A673 (cell line): ENCODE results near the gene SGMS1. TPM values are rescaled to one million over a fixed set of nuclear protein-coding genes. Genes with fewer than 3 reads are reported as not detected.

Source experiments
- BruUV-seq: library from RNA; stranded (reverse); fragments of 400-500 nt; replicated peaks from 2 replicates; lab custom pipeline; 2021; lab: Mats Ljungman, UMichigan
- CTCF ChIA-PET: fragments of 300-600 bp; sonication (Branson Sonifier 250); formaldehyde crosslinking; loops from one replicate; lab custom pipeline; 2022; ENCODE audit warnings: antibody characterized with exemption; lab: Charles Lee
- POLR2A ChIA-PET: fragments of 300-600 bp; sonication (Branson Sonifier 250); formaldehyde crosslinking; loops from one replicate; lab custom pipeline; 2022; ENCODE audit warnings: antibody characterized with exemption; ENCODE audit not compliant: low non-redundant PET; lab: Charles Lee
- DNase-seq: peaks from one replicate; pipeline ENCODE4 v3.0.0-alpha.2; 2015; ENCODE audit warnings: low spot score
- H3K27ac ChIP-seq: fragments of 200-600 bp; sonication (generic); 2 replicates; pipeline ENCODE4 v1.5.1; 2016; ENCODE audit warnings: mixed run types, low read depth, mild to moderate bottlenecking, mixed read lengths, antibody characterized with exemption, low read length; ENCODE audit not compliant: poor library complexity, severe bottlenecking
- H3K27me3 ChIP-seq: fragments of 200-600 bp; sonication (generic); replicated peaks from 2 replicates; pipeline ENCODE4 v1.6.1; 2017; ENCODE audit warnings: mixed run types, low read depth, mild to moderate bottlenecking, mixed read lengths, antibody characterized with exemption, low read length; ENCODE audit not compliant: insufficient read depth, poor library complexity
- H3K36me3 ChIP-seq: fragments of 200-600 bp; sonication (generic); 2 replicates; pipeline ENCODE4 v1.6.1; 2016; ENCODE audit warnings: mixed run types, mild to moderate bottlenecking, mixed read lengths, antibody characterized with exemption, low read length; ENCODE audit not compliant: insufficient read depth, poor library complexity, severe bottlenecking
- H3K4me1 ChIP-seq: fragments of 200-600 bp; sonication (generic); 2 replicates; pipeline ENCODE4 v1.6.1; 2017; ENCODE audit warnings: mixed run types, mild to moderate bottlenecking, mixed read lengths, antibody characterized with exemption, low read length; ENCODE audit not compliant: insufficient read depth, poor library complexity, severe bottlenecking
- H3K4me3 ChIP-seq: fragments of 200-600 bp; sonication (generic); 2 replicates; pipeline ENCODE4 v1.5.1; 2016; ENCODE audit warnings: low read depth, mixed run types, mild to moderate bottlenecking, mixed read lengths, low read length; ENCODE audit not compliant: poor library complexity, severe bottlenecking
- H3K9me3 ChIP-seq: fragments of 200-600 bp; sonication (generic); 2 replicates; pipeline ENCODE4 v1.6.1; 2016; ENCODE audit warnings: mixed run types, low read depth, mild to moderate bottlenecking, mixed read lengths, antibody characterized with exemption, low read length; ENCODE audit not compliant: poor library complexity, severe bottlenecking
- EZH2 ChIP-seq: fragments of 200-600 bp; sonication (generic); IDR thresholded peaks from 2 replicates; pipeline ENCODE4 v1.6.1; 2017; ENCODE audit warnings: borderline replicate concordance, low read depth, mild to moderate bottlenecking, mixed read lengths, antibody characterized with exemption, low read length; ENCODE audit not compliant: poor library complexity, severe bottlenecking
- intact Hi-C: fragments of 100-400 bp; cut with micrococcal nuclease; formaldehyde crosslinking; loops from one replicate; pipeline ENCODE4 v1.10.0; 2022; ENCODE audit not compliant: unreplicated experiment
- total RNA-seq: library from RNA; stranded (reverse); gene quantifications from 2 replicates; pipeline ENCODE4 v1.2.3, GENCODE V29; 2021
- TF ChIP-seq, protein P1 (sequence below): fragments of 300-800, 200-600 bp; sonication (generic); conservative IDR thresholded peaks from 2 replicates; pipeline ENCODE4 v1.5.1; 2017; ENCODE audit warnings: low read depth, mild to moderate bottlenecking, antibody characterized with exemption, low read length, moderate library complexity, mixed read lengths

Gene SGMS1
- total RNA-seq, 1 experiment from 2014 or later, result 13.0 TPM

DNA sequence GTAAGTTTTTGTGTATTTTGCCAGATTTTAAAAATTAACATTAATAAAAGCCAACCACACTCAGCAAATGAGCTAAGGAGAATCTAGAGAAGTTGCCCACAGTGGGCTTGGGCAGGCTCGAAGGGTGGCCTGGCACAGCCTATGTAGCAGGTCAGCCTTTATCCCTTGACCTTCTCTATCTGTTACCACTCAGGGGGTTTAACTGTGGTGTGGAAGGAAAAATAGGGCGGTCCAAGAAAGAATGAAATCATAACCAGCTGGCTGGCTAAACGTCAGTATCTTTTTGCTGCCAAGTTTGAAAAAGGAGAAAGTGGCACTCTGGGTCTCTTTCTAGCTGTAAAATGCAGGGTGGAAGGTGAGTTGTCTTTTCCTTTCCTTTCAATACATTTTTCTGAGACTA is 242.1 kb downstream of the SGMS1 start:
- H3K4me1 ChIP-seq, result peaks cover 14% of the 10 kb centered on the region
- TF ChIP-seq, protein P1, sequence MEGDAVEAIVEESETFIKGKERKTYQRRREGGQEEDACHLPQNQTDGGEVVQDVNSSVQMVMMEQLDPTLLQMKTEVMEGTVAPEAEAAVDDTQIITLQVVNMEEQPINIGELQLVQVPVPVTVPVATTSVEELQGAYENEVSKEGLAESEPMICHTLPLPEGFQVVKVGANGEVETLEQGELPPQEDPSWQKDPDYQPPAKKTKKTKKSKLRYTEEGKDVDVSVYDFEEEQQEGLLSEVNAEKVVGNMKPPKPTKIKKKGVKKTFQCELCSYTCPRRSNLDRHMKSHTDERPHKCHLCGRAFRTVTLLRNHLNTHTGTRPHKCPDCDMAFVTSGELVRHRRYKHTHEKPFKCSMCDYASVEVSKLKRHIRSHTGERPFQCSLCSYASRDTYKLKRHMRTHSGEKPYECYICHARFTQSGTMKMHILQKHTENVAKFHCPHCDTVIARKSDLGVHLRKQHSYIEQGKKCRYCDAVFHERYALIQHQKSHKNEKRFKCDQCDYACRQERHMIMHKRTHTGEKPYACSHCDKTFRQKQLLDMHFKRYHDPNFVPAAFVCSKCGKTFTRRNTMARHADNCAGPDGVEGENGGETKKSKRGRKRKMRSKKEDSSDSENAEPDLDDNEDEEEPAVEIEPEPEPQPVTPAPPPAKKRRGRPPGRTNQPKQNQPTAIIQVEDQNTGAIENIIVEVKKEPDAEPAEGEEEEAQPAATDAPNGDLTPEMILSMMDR, result no peak
- TF ChIP-seq EZH2, result no peak
- no TSS peak for BruUV-seq
- intact Hi-C loops, result no loop called here
- no peak for DNase-seq
- no peaks in the 10 kb centered on the region for H3K27me3 ChIP-seq
- no peaks in the 10 kb centered on the region for H3K9me3 ChIP-seq
- no peak overlapping the region for H3K27ac ChIP-seq
- POLR2A ChIA-PET, result no interaction called here
- CTCF ChIA-PET, result interaction anchor here (0.6 kb wide), 1 partner anchor 954 kb away, joined by 3 read pairs; no protein-coding TSS in a partner anchor
- no peak overlapping the region for H3K4me3 ChIP-seq
- H3K36me3 ChIP-seq, result no peaks in the 10 kb centered on the region

DNA sequence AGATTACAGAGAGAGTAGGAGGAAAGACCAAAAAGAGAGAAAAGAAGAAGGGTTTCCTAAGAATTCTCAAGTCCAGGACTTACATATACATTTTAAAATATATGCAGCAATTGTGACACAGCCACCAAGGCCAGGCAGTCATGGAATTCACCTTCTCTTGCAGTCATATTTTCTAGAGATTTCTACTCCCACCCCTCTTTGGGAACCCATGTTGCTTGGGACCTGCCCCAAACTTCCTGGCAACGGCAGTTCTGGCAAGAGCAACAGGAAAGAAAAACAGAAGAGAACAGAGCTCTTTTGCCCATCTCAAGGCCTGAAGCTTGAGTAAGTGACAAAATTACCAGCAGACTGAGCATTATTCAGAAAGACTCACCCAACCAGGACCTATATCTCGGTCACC is 244.1 kb downstream of the SGMS1 start:
- BruUV-seq, result no TSS peak
- H3K4me1 ChIP-seq, result peaks cover 6% of the 10 kb centered on the region
- no peaks in the 10 kb centered on the region for H3K27me3 ChIP-seq
- no peak for DNase-seq
- POLR2A ChIA-PET, result no interaction called here
- H3K27ac ChIP-seq, result no peak overlapping the region
- intact Hi-C loops, result no loop called here
- CTCF ChIA-PET, result no interaction called here
- H3K4me3 ChIP-seq, result no peak overlapping the region
- H3K9me3 ChIP-seq, result no peaks in the 10 kb centered on the region
- TF ChIP-seq EZH2, result no peak
- TF ChIP-seq, protein P1, result no peak
- no peaks in the 10 kb centered on the region for H3K36me3 ChIP-seq

DNA sequence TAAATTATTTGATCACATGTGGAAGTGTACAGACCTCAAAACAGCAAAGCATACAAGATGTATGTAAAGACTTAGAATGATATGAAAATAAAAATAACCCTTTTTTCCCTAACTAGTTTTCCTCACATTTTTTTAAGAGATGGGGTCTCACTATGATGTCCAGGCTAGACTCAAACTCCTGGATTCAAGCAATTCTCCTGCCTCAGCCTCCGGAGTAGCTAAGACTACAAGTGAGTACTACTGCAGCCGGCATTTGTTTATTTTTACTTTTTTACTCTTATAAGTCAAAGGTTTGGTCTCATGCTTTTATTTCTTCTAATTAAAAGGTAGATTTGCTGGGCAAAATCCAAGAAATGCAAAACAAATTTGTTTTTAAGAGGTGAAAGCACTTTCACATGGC is 248.0 kb downstream of the SGMS1 start:
- Histone ChIP-seq H3K4me1 (peaks cover 5% of the 10 kb centered on the region), H3K36me3 (no peaks in the 10 kb centered on the region), H3K9me3 (no peaks in the 10 kb centered on the region), H3K27me3 (no peaks in the 10 kb centered on the region), H3K27ac (no peak overlapping the region), H3K4me3 (no peak overlapping the region)
- POLR2A ChIA-PET, result no interaction called here
- CTCF ChIA-PET, result no interaction called here
- no TSS peak for BruUV-seq
- TF ChIP-seq EZH2, result no peak
- TF ChIP-seq, protein P1, result no peak
- intact Hi-C loops, result no loop called here
- no peak for DNase-seq
